ENCODE data around the gene PTPRU. TPM values are rescaled to one million over a fixed set of nuclear protein-coding genes. Genes with fewer than 3 reads are reported as not detected.

The PTPRU gene
- 7.8 and 9.7 TPM in 2 replicates for polyA plus RNA-seq (2011; rRNA removed)
- 18.5 and 23.1 TPM in 2 replicates for polyA minus RNA-seq (2011; rRNA and poly(A)+ RNA removed)

- CTCF ChIA-PET = interaction anchor here (0.6 to 1.5 kb wide), 7 partner anchors 9 to 1472 kb away, joined by 3 to 6 read pairs (median 3); no protein-coding TSS in a partner anchor
- no peaks in the 10 kb centered on the region for H3K9me3 ChIP-seq (ENCODE audit: control insufficient read depth, insufficient read depth, low read length)
- POLR2A ChIA-PET = no interaction called here
- peaks cover 11% of the 10 kb centered on the region for H3K27me3 ChIP-seq (ENCODE audit: control insufficient read depth, insufficient read depth, low read length)
- peak within 1 kb of the TSS; percentile 78 for H3K4me3 ChIP-seq (ENCODE audit: low read depth, low read length)
- no peak for DNase-seq (ENCODE audit: low read depth, low spot score)
- TF ChIP-seq CTCF (IDR thresholded peaks at IDR 0.05; ENCODE audit: low read depth, low read length) = peak; percentile 43
- no peak within 1 kb of the TSS for H3K27ac ChIP-seq (ENCODE audit: low read depth, low read length)
Measured at GRCh38 chr1:29235955-29236711, at the start of gene PTPRU. Gene PTPRU, plus strand, starts transcription at chr1:29236522. Its CDS starts 123 bp downstream, at chr1:29236645.

GRCh38 chr1:29186707-29187106, 49.6 kb upstream of the PTPRU start:
- H3K4me3 ChIP-seq (ENCODE audit: low read depth, low read length) = no peak overlapping the region
- H3K27ac ChIP-seq (ENCODE audit: low read depth, low read length) = peak overlapping the region; percentile 31
- ChIA-PET CTCF (interaction anchor here (0.5 to 1.5 kb wide), 2 partner anchors 16 to 19 kb away, joined by 4 to 6 read pairs; no protein-coding TSS in a partner anchor), POLR2A (interaction anchor here (1.5 kb wide), 1 partner anchor 11 kb away, joined by 3 read pairs; no protein-coding TSS in a partner anchor)
- H3K27me3 ChIP-seq (ENCODE audit: control insufficient read depth, insufficient read depth, low read length) = no peaks in the 10 kb centered on the region
- H3K9me3 ChIP-seq (ENCODE audit: control insufficient read depth, insufficient read depth, low read length) = no peaks in the 10 kb centered on the region
- no peak for DNase-seq (ENCODE audit: low read depth, low spot score)
- TF ChIP-seq CTCF (IDR thresholded peaks at IDR 0.05; ENCODE audit: low read depth, low read length) = no peak

GRCh38 chr1:29190718-29191117, 45.6 kb upstream of the PTPRU start:
- Histone ChIP-seq H3K27me3 (ENCODE audit: control insufficient read depth, insufficient read depth, low read length) (no peaks in the 10 kb centered on the region), H3K27ac (ENCODE audit: low read depth, low read length) (no peak overlapping the region), H3K9me3 (ENCODE audit: control insufficient read depth, insufficient read depth, low read length) (no peaks in the 10 kb centered on the region), H3K4me3 (ENCODE audit: low read depth, low read length) (no peak overlapping the region)
- ChIA-PET CTCF (interaction anchor here (1.0 kb wide), 1 partner anchor 9 kb away, joined by 5 read pairs; the partner anchor contains the start of gene SRSF4), POLR2A (no interaction called here)
- no peak for DNase-seq (ENCODE audit: low read depth, low spot score)
- no peak for TF ChIP-seq CTCF (IDR thresholded peaks at IDR 0.05; ENCODE audit: low read depth, low read length)

- Histone ChIP-seq H3K27me3 (ENCODE audit: control insufficient read depth, insufficient read depth, low read length) (no peaks in the 10 kb centered on the region), H3K27ac (ENCODE audit: low read depth, low read length) (no peak overlapping the region), H3K4me3 (ENCODE audit: low read depth, low read length) (no peak overlapping the region), H3K9me3 (ENCODE audit: control insufficient read depth, insufficient read depth, low read length) (no peaks in the 10 kb centered on the region)
- ChIA-PET POLR2A (interaction anchor here (1.3 kb wide), 1 partner anchor 12 kb away, joined by 4 read pairs; the partner anchor contains the start of gene SRSF4), CTCF (interaction anchor here (0.6 kb wide), 1 partner anchor 12 kb away, joined by 3 read pairs; no protein-coding TSS in a partner anchor)
- TF ChIP-seq CTCF (IDR thresholded peaks at IDR 0.05; ENCODE audit: low read depth, low read length) = no peak
- no peak for DNase-seq (ENCODE audit: low read depth, low spot score)
Measured at GRCh38 chr1:29193879-29194455, 42.4 kb upstream of the PTPRU start.
